ENCODE measurements around the gene TTC16.

Gene TTC16

GRCh38 chr9:127761061-127761460, 45.2 kb downstream of the TTC16 start:
- TF ChIP-seq CTCF (conservative IDR thresholded peaks at IDR 0.05; ENCODE audit: low read length) = no peak
- DNase-seq (ENCODE audit: low read depth) = no peak
- H3K4me3 ChIP-seq (ENCODE audit: low read length) = no peak overlapping the region

- no peak overlapping the region for H3K4me3 ChIP-seq (ENCODE audit: low read length)
- no peak for DNase-seq (ENCODE audit: low read depth)
- no peak for TF ChIP-seq CTCF (conservative IDR thresholded peaks at IDR 0.05; ENCODE audit: low read length)
Measured at GRCh38 chr9:127761491-127761956, 45.6 kb downstream of the TTC16 start.

- no peak for TF ChIP-seq CTCF (conservative IDR thresholded peaks at IDR 0.05; ENCODE audit: low read length)
- DNase-seq (ENCODE audit: low read depth) = no peak
- no peak overlapping the region for H3K4me3 ChIP-seq (ENCODE audit: low read length)
Measured at GRCh38 chr9:127762111-127762676, 46.3 kb downstream of the TTC16 start.

- no peak overlapping the region for H3K4me3 ChIP-seq (ENCODE audit: low read length)
- DNase-seq (ENCODE audit: low read depth) = no peak
- TF ChIP-seq CTCF (conservative IDR thresholded peaks at IDR 0.05; ENCODE audit: low read length) = peak; percentile 15; the same call in 1 of the 2 replicates
Measured at GRCh38 chr9:127763918-127764384, 48.1 kb downstream of the TTC16 start.

GRCh38 chr9:127765418-127765817, 49.5 kb downstream of the TTC16 start:
- no peak overlapping the region for H3K4me3 ChIP-seq (ENCODE audit: low read length)
- DNase-seq (ENCODE audit: low read depth) = no peak
- TF ChIP-seq CTCF (conservative IDR thresholded peaks at IDR 0.05; ENCODE audit: low read length) = no peak

- H3K4me3 ChIP-seq (ENCODE audit: low read length) = no peak overlapping the region
- no peak for DNase-seq (ENCODE audit: low read depth)
- TF ChIP-seq CTCF (conservative IDR thresholded peaks at IDR 0.05; ENCODE audit: low read length) = no peak
Measured at GRCh38 chr9:127767410-127767809, 51.5 kb downstream of the TTC16 start.

- TF ChIP-seq CTCF (conservative IDR thresholded peaks at IDR 0.05; ENCODE audit: low read length) = no peak
- no peak overlapping the region for H3K4me3 ChIP-seq (ENCODE audit: low read length)
- DNase-seq (ENCODE audit: low read depth) = no peak
Measured at GRCh38 chr9:127767909-127768331, 52.0 kb downstream of the TTC16 start.

Data from AG10803 (cell line).